ENCODE measurements around the gene FOXO6. TPM values are rescaled to one million over a fixed set of nuclear protein-coding genes. Genes with fewer than 3 reads are reported as not detected.

Gene FOXO6
- total and polyA plus RNA-seq, 2 experiments from 2014 or later: not detected

DNA sequence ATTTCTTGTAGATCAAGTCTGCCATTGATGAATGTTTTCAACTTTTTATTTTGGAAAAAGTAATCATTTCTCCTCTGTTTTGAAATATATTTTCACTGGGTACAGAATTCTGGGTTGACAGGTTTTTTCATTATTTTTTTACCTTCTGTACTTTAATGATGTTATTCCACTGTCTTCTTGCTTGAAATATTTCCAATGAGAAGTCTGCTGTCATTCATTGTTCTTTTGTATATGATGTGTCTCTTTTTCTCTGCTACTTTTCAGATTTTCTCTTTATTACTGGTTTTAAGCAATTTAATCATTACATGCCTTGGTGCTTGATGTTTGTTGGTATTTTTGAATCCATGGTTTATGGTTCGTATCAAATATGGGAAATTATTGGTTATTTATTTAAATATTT, 22.4 kb upstream of the FOXO6 start:
- Histone ChIP-seq H3K36me3 (ENCODE audit: low read depth) (no peaks in the 10 kb centered on the region), H2AFZ (no peak overlapping the region), H3K4me2 (ENCODE audit: unreplicated experiment) (no peak overlapping the region), H3K79me2 (ENCODE audit: insufficient read depth) (no peaks in the 10 kb centered on the region), H3K4me1 (ENCODE audit: insufficient read depth) (no peaks in the 10 kb centered on the region), H3K9ac (no peak overlapping the region), H3K27ac (no peak overlapping the region), H3K4me3 (no peak overlapping the region), H3K27me3 (replicated peaks; ENCODE audit: insufficient read depth) (peaks cover 5% of the 10 kb centered on the region; the same call in 1 of the 2 replicates), H3K9me3 (ENCODE audit: low read depth) (no peaks in the 10 kb centered on the region), H4K20me1 (ENCODE audit: insufficient read depth) (no peaks in the 10 kb centered on the region), H3K9me2 (ENCODE audit: insufficient read depth) (no peaks in the 10 kb centered on the region), H3F3A (ENCODE audit: insufficient read depth) (no peaks in the 10 kb centered on the region)
- TF ChIP-seq EZH2phosphoT487 (IDR thresholded peaks at IDR 0.05; ENCODE audit: insufficient read depth, low read depth) (no peak), EZH2 (IDR thresholded peaks at IDR 0.05; ENCODE audit: insufficient read depth, poor library complexity, severe bottlenecking) (no peak)
- no peak for DNase-seq
- in situ Hi-C loops (cut with MboI): no loop called here
- WGBS, 2 experiments (ENCODE audit: low coverage in 1 of 2, low lambda C conversion rate in 2 of 2, missing lambda C conversion rate in 2 of 2): 58 to 63% methylated on average over 1 of the region's 1 CpG

- Histone ChIP-seq H3K27ac (no peak overlapping the region), H3K36me3 (ENCODE audit: low read depth) (no peaks in the 10 kb centered on the region), H3F3A (ENCODE audit: insufficient read depth) (no peaks in the 10 kb centered on the region), H3K4me3 (no peak overlapping the region), H3K79me2 (ENCODE audit: insufficient read depth) (no peaks in the 10 kb centered on the region), H3K9ac (no peak overlapping the region), H3K4me2 (ENCODE audit: unreplicated experiment) (no peak overlapping the region), H2AFZ (no peak overlapping the region), H4K20me1 (ENCODE audit: insufficient read depth) (no peaks in the 10 kb centered on the region), H3K9me3 (ENCODE audit: low read depth) (no peaks in the 10 kb centered on the region), H3K27me3 (replicated peaks; ENCODE audit: insufficient read depth) (peaks cover 5% of the 10 kb centered on the region; the same call in 1 of the 2 replicates), H3K9me2 (ENCODE audit: insufficient read depth) (no peaks in the 10 kb centered on the region), H3K4me1 (ENCODE audit: insufficient read depth) (no peaks in the 10 kb centered on the region)
- 79 to 82% methylated on average over 2 of the region's 2 CpGs for WGBS, 2 experiments (ENCODE audit: low coverage in 1 of 2, low lambda C conversion rate in 2 of 2, missing lambda C conversion rate in 2 of 2)
- TF ChIP-seq EZH2 (IDR thresholded peaks at IDR 0.05; ENCODE audit: insufficient read depth, poor library complexity, severe bottlenecking) (no peak), EZH2phosphoT487 (IDR thresholded peaks at IDR 0.05; ENCODE audit: insufficient read depth, low read depth) (no peak)
- in situ Hi-C loops (cut with MboI): no loop called here
- no peak for DNase-seq
These were observed 20.4 kb upstream of the FOXO6 start for GRCh38 chr1:41340655-41341364.

GRCh38 chr1:41341365-41341683, 19.9 kb upstream of the FOXO6 start:
- Histone ChIP-seq H3K9ac (no peak overlapping the region), H3K4me3 (no peak overlapping the region), H2AFZ (no peak overlapping the region), H3F3A (ENCODE audit: insufficient read depth) (no peaks in the 10 kb centered on the region), H3K4me1 (ENCODE audit: insufficient read depth) (no peaks in the 10 kb centered on the region), H3K9me2 (ENCODE audit: insufficient read depth) (no peaks in the 10 kb centered on the region), H3K36me3 (ENCODE audit: low read depth) (no peaks in the 10 kb centered on the region), H3K27me3 (replicated peaks; ENCODE audit: insufficient read depth) (peaks cover 5% of the 10 kb centered on the region; the same call in 1 of the 2 replicates), H3K9me3 (ENCODE audit: low read depth) (no peaks in the 10 kb centered on the region), H4K20me1 (ENCODE audit: insufficient read depth) (no peaks in the 10 kb centered on the region), H3K27ac (no peak overlapping the region), H3K79me2 (ENCODE audit: insufficient read depth) (no peaks in the 10 kb centered on the region), H3K4me2 (ENCODE audit: unreplicated experiment) (no peak overlapping the region)
- DNase-seq: no peak
- in situ Hi-C loops (cut with MboI): no loop called here
- TF ChIP-seq EZH2phosphoT487 (IDR thresholded peaks at IDR 0.05; ENCODE audit: insufficient read depth, low read depth) (no peak), EZH2 (IDR thresholded peaks at IDR 0.05; ENCODE audit: insufficient read depth, poor library complexity, severe bottlenecking) (no peak)

GRCh38 chr1:41341772-41342562, 19.3 kb upstream of the FOXO6 start:
- Histone ChIP-seq H3K4me2 (ENCODE audit: unreplicated experiment) (no peak overlapping the region), H4K20me1 (ENCODE audit: insufficient read depth) (no peaks in the 10 kb centered on the region), H3K36me3 (ENCODE audit: low read depth) (no peaks in the 10 kb centered on the region), H3K27ac (no peak overlapping the region), H3K9ac (no peak overlapping the region), H3F3A (ENCODE audit: insufficient read depth) (no peaks in the 10 kb centered on the region), H3K4me1 (ENCODE audit: insufficient read depth) (no peaks in the 10 kb centered on the region), H3K9me3 (ENCODE audit: low read depth) (no peaks in the 10 kb centered on the region), H3K4me3 (no peak overlapping the region), H3K9me2 (ENCODE audit: insufficient read depth) (no peaks in the 10 kb centered on the region), H3K27me3 (replicated peaks; ENCODE audit: insufficient read depth) (peaks cover 5% of the 10 kb centered on the region; the same call in 1 of the 2 replicates), H3K79me2 (ENCODE audit: insufficient read depth) (no peaks in the 10 kb centered on the region), H2AFZ (no peak overlapping the region)
- in situ Hi-C loops (cut with MboI): no loop called here
- TF ChIP-seq EZH2phosphoT487 (IDR thresholded peaks at IDR 0.05; ENCODE audit: insufficient read depth, low read depth) (no peak), EZH2 (IDR thresholded peaks at IDR 0.05; ENCODE audit: insufficient read depth, poor library complexity, severe bottlenecking) (no peak)
- WGBS, 2 experiments (ENCODE audit: low coverage in 1 of 2, low lambda C conversion rate in 2 of 2, missing lambda C conversion rate in 2 of 2): 25 to 26% methylated on average over 15 of the region's 15 CpGs
- DNase-seq: peak; percentile 54
